GM12878 (cell line): Measurements from ENCODE around the gene SLC39A7. TPM values are rescaled to one million over a fixed set of nuclear protein-coding genes. Genes with fewer than 3 reads are reported as not detected.

Experiments
- ATAC-seq: fragments of 200-7000 bp; cut with Tn5 transposase; 3 replicates; pipeline ENCODE4 v1.9.1; 2020; ENCODE audit warnings: mild to moderate bottlenecking, moderate library complexity
- BruUV-seq: library from RNA; stranded (reverse); fragments of 400-500 nt; replicated peaks from 2 replicates; lab custom pipeline; 2021; lab: Mats Ljungman, UMichigan
- CTCF ChIA-PET: fragments of 300-600 bp; sonication (Branson Sonifier 250); formaldehyde crosslinking; extraction: SDS; loops from one replicate; lab custom pipeline; 2021; ENCODE audit warnings: inconsistent platforms; lab: Yijun Ruan, JAX
- POLR2A ChIA-PET: fragments of 350-600 bp; formaldehyde crosslinking; extraction: SDS; loops from one replicate; lab custom pipeline; 2021; ENCODE audit warnings: inconsistent platforms; lab: Charles Lee
- RAD21 ChIA-PET: fragments of 300-600 bp; sonication (Branson Sonifier 250); formaldehyde crosslinking; loops from one replicate; lab custom pipeline; 2023; ENCODE audit warnings: antibody characterized with exemption; ENCODE audit not compliant: unreplicated experiment; lab: Charles Lee
- SMC1A ChIA-PET: fragments of 300-600 bp; sonication (Branson Sonifier 250); formaldehyde crosslinking; loops from one replicate; lab custom pipeline; 2023; ENCODE audit not compliant: unreplicated experiment, uncharacterized antibody; lab: Charles Lee
- DNase-seq: peaks from one replicate; pipeline ENCODE4 v3.0.0-alpha.2; 2011; ENCODE audit warnings: low read depth, low spot score
- FAIRE-seq: peaks from 3 replicates; lab custom pipeline; 2011; peaks lifted over from hg19 to GRCh38; lab: Jason Lieb, UNC
- H2AFZ ChIP-seq: 2 replicates; pipeline ENCODE4 v1.6.0; 2011; ENCODE audit warnings: low read depth, low read length, control low read depth; ENCODE audit not compliant: control insufficient read depth
- H3K27ac ChIP-seq: 2 replicates; pipeline ENCODE4 v1.5.1; 2011; ENCODE audit warnings: control low read depth; ENCODE audit not compliant: control insufficient read depth, insufficient read depth
- H3K27me3 ChIP-seq, 2 experiments: replicated peaks in 1 of 2; 2 replicates each; pipeline versions ENCODE4 v1.6.0 to v1.6.1; 2011; ENCODE audit warnings: low read length in 1 of 2; ENCODE audit not compliant: control insufficient read depth in 2 of 2, insufficient read depth in 2 of 2
- H3K36me3 ChIP-seq, 2 experiments: 2 replicates each; pipeline ENCODE4 v1.5.1; 2011; ENCODE audit warnings: low read length in 1 of 2; ENCODE audit not compliant: control insufficient read depth in 2 of 2, insufficient read depth in 2 of 2
- H3K4me1 ChIP-seq: 2 replicates; pipeline ENCODE4 v1.6.1; 2011; ENCODE audit warnings: mild to moderate bottlenecking, low read length, moderate library complexity, mixed read lengths; ENCODE audit not compliant: control insufficient read depth, insufficient read depth
- H3K4me2 ChIP-seq: 2 replicates; pipeline ENCODE4 v1.6.0; 2011; ENCODE audit warnings: control low read depth; ENCODE audit not compliant: control insufficient read depth, insufficient read depth
- H3K4me3 ChIP-seq: fragments of 200-600 bp; sonication (generic); 2 replicates; pipeline ENCODE4 v1.5.1; 2016
- H3K79me2 ChIP-seq: 2 replicates; pipeline ENCODE4 v1.6.0; 2011; ENCODE audit warnings: low read length; ENCODE audit not compliant: control insufficient read depth, insufficient read depth
- H3K9ac ChIP-seq: 2 replicates; pipeline ENCODE4 v1.8.0; 2011; ENCODE audit warnings: low read length, control low read depth, mixed read lengths; ENCODE audit not compliant: control insufficient read depth, insufficient read depth
- H3K9me3 ChIP-seq: replicated peaks from 3 replicates; pipeline ENCODE4 v1.5.1; 2011; ENCODE audit warnings: mild to moderate bottlenecking, low read length; ENCODE audit not compliant: control insufficient read depth, insufficient read depth
- H4K20me1 ChIP-seq: 2 replicates; pipeline ENCODE4 v1.6.0; 2011; ENCODE audit not compliant: control insufficient read depth, insufficient read depth
- FOS ChIP-seq: IDR thresholded peaks from 3 replicates; pipeline ENCODE4 v1.6.1; 2011; ENCODE audit warnings: borderline replicate concordance; ENCODE audit not compliant: insufficient read length; ENCODE audit errors: extremely low read depth
- MEF2B ChIP-seq: fragments of 450-650 bp; IDR thresholded peaks from 2 replicates; pipeline ENCODE4 v1.6.1; 2018; ENCODE audit warnings: mild to moderate bottlenecking, moderate library complexity; ENCODE audit not compliant: partially characterized antibody, poor library complexity, severe bottlenecking
- MXI1 ChIP-seq: fragments of 150-350 bp; IDR thresholded peaks from 2 replicates; pipeline ENCODE4 v1.6.1; 2011; ENCODE audit warnings: low read depth, mild to moderate bottlenecking, inconsistent platforms, low read length, improper control_type of control experiment
- NFXL1 ChIP-seq: fragments of 450-650 bp; IDR thresholded peaks from 2 replicates; pipeline ENCODE4 v1.6.1; 2017; ENCODE audit warnings: antibody characterized with exemption, mild to moderate bottlenecking, borderline replicate concordance
- PAX8 ChIP-seq: fragments of 450-650 bp; IDR thresholded peaks from 2 replicates; pipeline ENCODE4 v1.6.1; 2017; ENCODE audit warnings: mild to moderate bottlenecking, moderate library complexity
- SPI1 ChIP-seq: IDR thresholded peaks from 2 replicates; pipeline ENCODE4 v1.6.1; 2011; ENCODE audit warnings: low read depth, mild to moderate bottlenecking, low read length, moderate library complexity, borderline replicate concordance; ENCODE audit not compliant: insufficient read depth
- SREBF1 ChIP-seq: IDR thresholded peaks from 2 replicates; pipeline ENCODE4 v1.6.1; 2012; ENCODE audit warnings: mild to moderate bottlenecking, low read length
- WGBS: methylation state at CpG from one replicate; pipeline ENCODE4 v1.1.6; 2016; ENCODE audit warnings: low lambda C conversion rate; ENCODE audit not compliant: insufficient replicate concordance, insufficient coverage; ENCODE audit errors: missing lambda C conversion rate; 5-methylcytosine and 5-hydroxymethylcytosine counted together
- in situ Hi-C: fragments of 300-500 bp; cut with MboI; formaldehyde crosslinking; loops from 9 replicates; pipeline ENCODE4 v1.14.3; 2018; ENCODE audit warnings: mixed read lengths
- intact Hi-C: fragments of 100-400 bp; cut with micrococcal nuclease; formaldehyde crosslinking; loops from one replicate; pipeline ENCODE4 v1.14.2; 2022; ENCODE audit not compliant: unreplicated experiment
- polyA plus RNA-seq, 11 experiments: library from polyadenylated mRNA; depleted of rRNA in 4 of 11; unstranded in 6 of 11; stranded (reverse) in 5 of 11; fragments of >200 nt; fragmentation: Nextera tagmentation in 4 of 11; fragmentation: Illumina TruSeq in 1 of 11; extraction: Ambion mirVana in 4 of 11; extraction: Trizol in 1 of 11; gene quantifications; 1 replicate in 1 of 11; 2 replicates in 10 of 11; pipeline versions ENCODE4 v1.2.1 to v1.2.3, GENCODE V29; 2011 to 2016; ENCODE audit warnings: inconsistent platforms in 2 of 11, missing spikeins in 2 of 11, low read depth in 1 of 11
- total RNA-seq, 4 experiments: library from RNA; depleted of rRNA in 3 of 4; stranded (reverse); fragments of >200 nt in 3 of 4; fragmentation: Illumina TruSeq in 1 of 4; extraction: Trizol in 1 of 4; gene quantifications; 2 replicates each; pipeline versions ENCODE4 v1.2.1 to v1.2.3, GENCODE V29; 2013 to 2021

Gene SLC39A7
- total and polyA plus RNA-seq, 10 of the 15 experiments (the other 5 are each of a cell fraction or from before 2014, with no cell fraction given): 7.3 to 63.1 (median 40.6) TPM

DNA sequence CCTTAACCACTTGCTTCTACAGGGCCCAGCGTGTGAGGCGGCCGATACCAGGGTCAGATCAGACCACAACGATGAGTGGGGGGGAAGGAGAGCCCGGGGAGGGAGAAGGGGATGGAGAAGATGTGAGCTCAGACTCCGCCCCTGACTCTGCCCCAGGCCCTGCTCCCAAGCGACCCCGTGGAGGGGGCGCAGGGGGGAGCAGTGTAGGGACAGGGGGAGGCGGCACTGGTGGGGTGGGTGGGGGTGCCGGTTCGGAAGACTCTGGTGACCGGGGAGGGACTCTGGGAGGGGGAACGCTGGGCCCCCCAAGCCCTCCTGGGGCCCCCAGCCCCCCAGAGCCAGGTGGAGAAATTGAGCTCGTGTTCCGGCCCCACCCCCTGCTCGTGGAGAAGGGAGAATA lies 10.5 kb downstream of the SLC39A7 start:
- no TSS peak for BruUV-seq
- SMC1A ChIA-PET: no interaction called here
- 84% methylated on average over 14 of the region's 17 CpGs for WGBS
- no peak overlapping the region for H2AFZ ChIP-seq
- H3K79me2 ChIP-seq: peaks cover 3% of the 10 kb centered on the region
- H3K4me2 ChIP-seq: no peak overlapping the region
- TF ChIP-seq SREBF1 (no peak), MEF2B (no peak), NFXL1 (no peak), MXI1 (no peak), SPI1 (no peak), PAX8 (no peak), FOS (no peak)
- CTCF ChIA-PET: no interaction called here
- intact Hi-C loops: no loop called here
- no peak overlapping the region for H3K27ac ChIP-seq
- H3K9ac ChIP-seq: no peak overlapping the region
- H4K20me1 ChIP-seq: no peaks in the 10 kb centered on the region; the same call in 1 of the 2 replicates
- H3K4me1 ChIP-seq: peaks cover 12% of the 10 kb centered on the region
- H3K27me3 ChIP-seq: peaks cover 2 to 3% of the 10 kb centered on the region in 2 experiments; a peak in 3 of 4 replicates
- ATAC-seq: no peak
- no peak for FAIRE-seq
- peaks cover 0 to 5% of the 10 kb centered on the region in 2 experiments; a peak in 2 of 4 replicates for H3K36me3 ChIP-seq
- POLR2A ChIA-PET: interaction anchor here (0.7 kb wide), 1 partner anchor 179 kb away, joined by 4 read pairs; no protein-coding TSS in a partner anchor
- no peak for DNase-seq
- no peaks in the 10 kb centered on the region for H3K9me3 ChIP-seq
- H3K4me3 ChIP-seq: no peak overlapping the region
- in situ Hi-C loops: no loop called here
- RAD21 ChIA-PET: no interaction called here
